ENCODE results near the gene HDAC3.

- no peak for TF ChIP-seq CTCF (conservative IDR thresholded peaks at IDR 0.05; ENCODE audit: low read length)
- no peak for TF ChIP-seq EZH2phosphoT487 (IDR thresholded peaks at IDR 0.05; ENCODE audit: borderline replicate concordance, low read depth, low read length)
Observed at GRCh38 chr5:141636106-141636412, 590 bp downstream of the HDAC3 start.
